HPDE6-E6E7 (cell line): ENCODE results near the gene LRTM2.

ENCODE experiments used
- DNase-seq: peaks from one replicate; pipeline ENCODE4 v3.0.0; 2011; ENCODE audit warnings: missing footprints; ENCODE audit errors: extremely low spot score

Gene LRTM2

GRCh38 chr12:1820191-1820895 is at the start of gene LRTM2:
Gene LRTM2 (plus strand): TSS chr12:1820565. CDS start chr12:1828149, 7,584 bp downstream.
- no peak for DNase-seq

GRCh38 chr12:1773937-1774655 is 46.3 kb upstream of the LRTM2 start:
- DNase-seq = no peak

DNA sequence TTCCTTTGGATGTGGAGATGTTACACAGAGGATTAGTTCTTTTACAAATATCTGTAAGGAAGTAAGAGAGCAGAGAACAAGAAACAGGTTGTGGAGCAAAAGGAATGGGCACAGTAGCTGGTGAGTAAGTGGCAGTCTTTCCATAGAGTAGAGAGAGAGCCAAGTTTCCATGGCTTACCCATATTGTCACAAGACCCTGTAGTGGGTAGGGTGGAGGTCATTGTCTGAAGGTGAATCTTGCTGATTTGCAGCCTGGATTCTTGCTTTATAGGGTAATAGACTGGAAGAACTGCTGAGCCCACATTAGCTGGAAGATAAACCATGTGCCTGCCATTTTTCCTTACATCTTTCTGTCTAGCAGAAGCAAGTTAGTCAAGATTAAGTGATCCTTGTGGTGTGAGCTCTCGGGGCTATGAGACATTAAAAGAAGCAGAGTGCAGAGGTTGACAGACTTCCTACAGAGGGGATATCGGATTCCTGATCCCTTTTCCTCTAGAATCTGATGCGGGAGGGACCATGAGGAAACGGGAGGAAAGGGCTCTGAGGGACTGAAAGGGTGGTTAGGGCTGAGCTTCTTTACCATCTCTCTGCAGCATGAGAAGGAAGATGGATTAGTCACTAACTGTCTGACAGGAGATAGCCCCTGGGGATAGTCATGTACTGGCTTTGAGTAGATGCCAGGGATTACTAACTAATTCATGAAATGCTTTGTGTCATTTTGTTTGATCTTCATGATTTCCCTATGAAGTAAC is 44.0 kb upstream of the LRTM2 start:
- DNase-seq = peak; percentile 88

DNA sequence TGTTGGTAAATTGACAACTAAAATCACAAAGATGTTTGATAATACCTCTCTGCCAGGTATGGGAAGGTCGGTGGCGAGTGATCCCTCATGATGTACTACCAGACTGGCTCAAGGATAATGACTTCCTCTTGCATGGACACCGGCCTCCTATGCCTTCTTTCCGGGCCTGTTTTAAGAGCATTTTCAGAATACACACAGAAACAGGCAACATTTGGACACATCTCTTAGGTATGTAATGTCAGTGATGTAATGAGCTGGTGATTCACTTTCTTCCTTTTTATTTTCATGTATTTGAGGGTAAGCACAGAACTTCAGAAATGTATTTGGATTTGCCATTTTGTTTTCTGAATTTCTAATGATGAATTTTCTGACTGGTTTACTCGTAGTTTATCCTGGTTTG is 42.6 kb upstream of the LRTM2 start:
- no peak for DNase-seq

DNA sequence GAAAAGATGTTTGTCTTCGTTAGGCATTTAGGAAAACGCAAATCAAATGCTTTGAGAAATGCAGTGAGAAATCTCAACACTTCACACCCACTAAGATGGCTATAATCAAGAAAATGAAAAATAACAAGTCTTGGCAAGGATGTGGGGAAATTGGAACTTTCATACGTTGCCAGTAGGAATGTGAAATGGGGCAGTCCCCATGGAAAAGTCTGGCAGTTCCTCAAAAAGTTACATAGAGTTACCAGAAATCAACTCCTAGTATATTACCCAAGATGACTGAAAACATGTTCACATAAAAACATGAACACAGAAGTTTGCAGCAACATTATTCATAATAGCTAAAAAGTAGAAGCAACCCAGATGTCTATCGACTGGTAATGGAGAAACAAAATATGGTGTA is 41.5 kb upstream of the LRTM2 start:
- DNase-seq = no peak

DNA sequence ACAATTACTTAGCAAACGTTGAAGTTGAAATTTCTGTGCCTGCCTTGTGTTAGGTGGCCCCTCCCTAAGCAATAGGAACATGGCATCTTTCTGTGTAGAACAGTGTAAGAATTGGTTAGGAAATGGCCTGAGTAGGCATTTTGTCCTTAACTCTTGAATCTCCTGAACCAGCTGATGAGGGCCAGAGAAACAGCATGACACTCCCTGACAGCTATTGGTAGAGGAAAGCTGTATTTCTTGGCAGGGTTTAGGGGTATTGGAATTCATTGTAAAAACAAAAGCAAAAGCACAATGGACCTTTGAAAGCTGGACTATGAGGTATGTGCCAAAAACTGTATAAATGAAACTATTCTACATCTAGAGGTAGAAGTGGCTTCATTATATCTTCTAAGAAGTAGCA is 40.6 kb upstream of the LRTM2 start:
- DNase-seq = no peak

- DNase-seq = no peak
Observed at GRCh38 chr12:1781772-1782171, 38.6 kb upstream of the LRTM2 start.

- no peak for DNase-seq
Observed at GRCh38 chr12:1782215-1782614, 38.1 kb upstream of the LRTM2 start.

- no peak for DNase-seq
Observed at GRCh38 chr12:1787714-1788113, 32.7 kb upstream of the LRTM2 start.

DNA sequence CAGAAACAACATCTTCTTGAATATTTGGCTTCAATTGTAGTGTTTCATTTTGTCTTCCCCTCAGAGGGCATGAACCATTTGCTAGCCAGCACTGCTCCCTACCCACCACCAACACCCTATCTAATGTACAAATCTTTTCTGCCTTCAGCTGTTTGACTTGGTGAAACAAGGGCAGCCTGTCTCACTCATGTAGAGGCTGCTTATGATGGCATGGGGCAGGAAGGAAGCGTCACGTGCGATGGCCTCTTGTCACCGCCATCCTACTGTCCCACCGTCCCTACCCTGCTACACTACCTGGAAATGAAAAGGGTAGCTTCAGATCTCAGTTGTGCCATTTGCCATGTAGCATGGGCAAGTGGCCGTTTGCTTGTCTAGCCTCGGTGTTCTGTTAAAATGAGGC is 29.9 kb upstream of the LRTM2 start:
- no peak for DNase-seq

- DNase-seq = peak; percentile 43
Observed at GRCh38 chr12:1791104-1791841, 29.1 kb upstream of the LRTM2 start.

DNA sequence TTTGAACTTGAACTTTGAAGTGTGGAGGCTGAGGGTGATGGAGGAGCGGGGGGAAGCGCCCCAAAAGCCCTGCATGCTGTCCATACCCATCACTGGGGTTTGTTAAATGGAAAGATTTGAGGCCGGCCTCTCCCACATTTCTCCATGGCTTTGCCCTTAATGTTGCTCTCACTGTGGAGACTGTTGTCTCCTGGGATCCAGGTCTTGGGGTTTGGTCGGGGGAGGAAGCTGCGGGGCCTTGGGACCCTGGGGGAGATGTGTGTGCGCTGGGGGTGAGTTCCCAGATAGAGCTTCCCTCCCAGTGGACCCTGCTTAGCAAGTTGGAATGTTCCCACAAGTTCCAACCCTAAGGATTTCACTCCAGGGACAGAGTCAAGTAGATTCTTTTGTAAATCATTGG is 28.0 kb upstream of the LRTM2 start:
- DNase-seq = no peak

- no peak for DNase-seq
Observed at GRCh38 chr12:1793426-1794210, 26.7 kb upstream of the LRTM2 start.

- DNase-seq = no peak
Observed at GRCh38 chr12:1794440-1795090, 25.8 kb upstream of the LRTM2 start.

DNA sequence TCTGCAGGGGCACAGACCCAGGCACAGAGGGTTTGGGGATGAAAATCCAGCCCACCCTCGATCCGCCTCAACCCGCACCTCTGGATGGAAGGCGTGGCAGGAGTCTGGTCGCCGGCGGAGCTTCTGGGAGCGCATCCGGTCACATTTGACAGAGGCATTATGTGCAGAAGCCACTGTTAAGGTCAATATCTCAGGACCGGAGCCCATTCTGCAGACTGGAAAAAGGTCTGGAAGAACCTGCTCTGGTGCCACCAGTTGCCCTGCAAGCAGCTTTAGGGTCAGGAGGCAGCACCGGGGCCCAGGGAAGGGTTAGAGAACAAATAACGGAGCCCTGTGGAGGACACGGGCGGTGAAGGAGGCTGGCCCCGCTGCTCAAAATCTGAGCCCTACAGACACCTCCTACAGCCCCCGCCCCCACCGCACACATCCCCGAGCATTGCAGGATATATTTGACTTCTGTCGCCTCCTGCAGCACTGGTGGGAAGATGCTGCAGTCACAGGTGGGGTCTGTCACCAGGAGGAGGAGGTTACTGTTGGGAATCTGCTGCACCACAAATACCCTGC is 25.1 kb upstream of the LRTM2 start:
- no peak for DNase-seq

DNA sequence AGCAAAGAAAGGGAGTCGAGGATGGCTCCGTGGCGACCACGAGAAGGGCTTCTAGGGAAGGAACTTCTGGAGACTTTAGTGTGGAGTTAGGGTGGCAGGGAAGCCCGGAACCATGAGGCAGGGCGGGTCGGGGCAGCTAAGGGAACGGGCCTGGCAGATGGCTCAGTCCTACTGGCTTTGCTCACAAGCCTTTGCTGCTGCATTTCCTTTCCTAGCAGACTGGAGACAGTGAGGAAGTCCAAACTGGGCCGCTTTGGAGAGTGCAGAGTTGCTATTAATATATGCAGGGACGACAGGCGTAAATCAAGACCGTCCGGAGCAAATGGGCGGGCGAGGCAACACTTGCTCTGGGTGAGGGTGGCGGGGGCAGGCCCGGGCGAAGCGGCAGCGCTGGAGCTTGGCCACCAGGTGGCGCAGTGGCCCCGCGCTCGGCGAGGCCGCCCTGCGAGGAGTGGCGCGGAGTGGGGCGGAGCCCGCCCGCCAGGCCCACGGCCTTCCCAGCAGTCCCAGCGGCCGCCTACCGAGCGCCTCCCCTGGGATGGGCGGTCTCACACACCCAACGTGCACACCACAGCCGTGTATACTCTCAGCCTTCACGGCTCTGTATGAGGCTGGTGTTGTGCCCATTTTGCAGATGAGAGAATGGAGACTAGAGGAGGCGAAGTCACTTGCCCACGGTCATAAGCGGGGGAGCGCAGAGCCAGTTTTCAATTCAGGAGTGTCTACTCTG is 24.4 kb upstream of the LRTM2 start:
- peak; percentile 83 for DNase-seq

GRCh38 chr12:1796515-1797010 is 23.8 kb upstream of the LRTM2 start:
- DNase-seq = no peak

GRCh38 chr12:1797011-1797901 is 23.1 kb upstream of the LRTM2 start:
- DNase-seq = no peak
